ENCODE measurements around the gene DUSP5.
A peak's percentile ranks its signal among the peaks of the same experiment; 100 is the strongest.

The DUSP5 gene

DNA sequence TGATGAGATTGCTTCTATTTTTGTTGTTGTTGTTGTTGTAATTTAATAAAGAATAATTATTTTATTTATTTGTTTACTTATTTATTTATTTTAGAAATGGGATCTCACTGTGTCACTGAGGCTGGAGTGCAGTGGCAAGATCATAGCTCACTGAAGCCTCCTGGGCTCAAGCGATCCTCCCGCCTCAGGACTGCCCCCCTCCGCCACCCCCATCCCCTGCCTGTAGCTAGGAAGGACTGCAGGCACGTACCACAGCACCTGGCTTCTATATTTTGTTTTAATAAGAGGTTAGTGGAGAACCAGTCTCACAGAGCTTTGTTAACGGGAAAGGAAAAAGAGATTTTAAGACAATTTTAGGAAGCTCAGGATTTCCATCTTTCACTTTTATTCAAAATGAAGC is 50.3 kb downstream of the DUSP5 start:
- no peak for DNase-seq

DNA sequence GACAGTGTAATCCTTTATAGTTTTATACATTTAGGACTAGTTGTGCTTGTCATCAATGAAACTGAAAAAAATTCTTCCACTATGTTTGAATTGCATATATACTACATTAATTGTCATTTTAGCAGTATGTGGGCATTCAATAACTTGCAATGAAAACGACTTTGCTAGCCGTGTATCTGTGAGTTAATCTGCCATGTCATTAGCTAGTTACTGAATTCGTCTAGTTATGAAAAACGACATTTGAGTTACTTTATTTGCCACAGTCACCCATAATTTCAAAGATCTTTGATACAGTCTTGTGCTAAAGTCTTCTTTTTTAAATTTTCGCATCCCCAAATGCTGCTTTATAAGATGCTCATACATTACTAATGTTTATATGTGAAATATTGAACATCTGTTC is 51.5 kb downstream of the DUSP5 start:
- no peak for DNase-seq

DNA sequence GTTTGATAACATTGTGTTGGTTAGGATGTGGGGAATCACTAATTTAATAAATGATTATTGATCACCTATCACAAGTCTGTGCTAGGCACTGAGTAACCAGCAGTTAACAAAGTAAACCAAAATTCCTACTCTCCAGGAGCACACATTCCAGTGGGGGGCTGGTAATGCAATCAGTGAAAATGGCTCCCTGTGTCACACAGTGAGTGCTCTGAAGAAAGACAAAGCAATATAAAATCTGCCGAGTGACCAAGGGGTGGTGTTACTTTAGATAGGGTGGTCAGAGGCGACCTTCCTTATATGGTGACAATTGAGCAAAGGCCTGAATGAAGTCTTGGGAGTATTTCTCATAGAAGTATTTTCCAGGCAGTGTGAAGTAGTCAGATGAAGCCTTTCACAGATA is 56.2 kb downstream of the DUSP5 start:
- no peak for DNase-seq

DNA sequence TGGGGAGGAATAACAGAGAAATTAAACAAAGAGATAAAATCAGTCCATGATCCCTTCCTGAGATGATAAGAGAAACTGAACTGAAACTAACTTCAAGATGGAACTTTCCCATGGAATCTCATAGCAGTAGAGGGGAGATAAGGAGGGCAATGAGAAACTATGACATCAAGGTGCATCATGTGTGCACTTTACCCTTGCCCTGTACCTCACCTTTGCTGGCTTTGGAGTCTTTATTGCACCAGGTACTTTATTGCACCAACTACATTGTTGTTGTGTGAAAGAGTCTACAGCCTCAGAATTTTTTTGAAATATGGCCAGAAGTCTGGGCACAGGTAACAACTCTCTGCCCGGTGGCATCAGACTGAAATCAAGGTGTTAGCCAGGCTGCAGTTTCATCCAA is 58.6 kb downstream of the DUSP5 start:
- DNase-seq = no peak

DNA sequence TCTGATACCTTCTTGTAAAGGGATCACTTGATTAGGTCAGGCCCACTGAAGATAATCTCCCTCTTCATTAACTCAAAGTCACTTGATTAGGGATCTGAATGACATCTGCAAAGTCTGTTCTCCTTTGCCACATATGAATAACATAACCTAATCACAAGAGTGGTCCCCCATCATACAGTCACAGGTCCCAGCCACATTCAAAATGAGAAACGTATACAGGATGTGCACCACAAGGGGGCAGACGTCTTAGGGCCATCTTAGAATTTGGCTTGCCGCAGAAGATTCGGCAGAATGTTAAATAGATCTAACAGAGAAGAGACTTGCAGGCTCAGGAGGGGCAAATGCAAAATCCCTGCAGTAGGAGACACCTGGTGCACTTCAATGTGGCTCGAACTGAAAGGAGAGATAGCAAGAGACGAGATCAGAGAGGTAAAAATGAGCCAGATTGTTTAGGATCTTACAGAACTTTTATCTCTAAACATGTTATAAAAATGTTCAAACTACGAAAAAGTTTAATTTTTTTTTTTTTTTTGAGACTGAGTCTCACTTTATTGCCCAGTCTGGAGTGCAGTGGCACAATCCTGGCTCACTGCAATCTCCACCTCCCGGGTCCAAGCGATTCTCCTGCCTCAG is 59.4 kb downstream of the DUSP5 start:
- peak; percentile 71 for DNase-seq

DNA sequence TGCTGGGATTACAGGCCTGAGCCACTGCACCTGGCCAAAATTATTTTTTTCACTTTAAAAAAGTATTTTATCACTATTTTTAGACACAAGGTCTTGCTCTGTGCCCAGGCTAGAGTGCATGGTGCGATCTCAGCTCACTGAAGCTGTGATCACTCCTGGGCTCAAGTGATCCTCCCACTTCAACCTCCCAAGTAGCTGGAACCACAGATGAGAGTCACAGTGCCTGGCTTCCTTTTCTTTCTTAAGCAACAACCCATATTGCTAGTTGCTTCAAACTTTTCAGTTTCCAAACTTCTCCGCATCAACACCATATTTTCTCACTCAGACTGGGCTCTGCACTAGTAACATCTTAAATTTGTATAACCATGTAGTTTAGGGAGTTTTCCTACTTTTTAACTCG is 60.3 kb downstream of the DUSP5 start:
- no peak for DNase-seq

DNA sequence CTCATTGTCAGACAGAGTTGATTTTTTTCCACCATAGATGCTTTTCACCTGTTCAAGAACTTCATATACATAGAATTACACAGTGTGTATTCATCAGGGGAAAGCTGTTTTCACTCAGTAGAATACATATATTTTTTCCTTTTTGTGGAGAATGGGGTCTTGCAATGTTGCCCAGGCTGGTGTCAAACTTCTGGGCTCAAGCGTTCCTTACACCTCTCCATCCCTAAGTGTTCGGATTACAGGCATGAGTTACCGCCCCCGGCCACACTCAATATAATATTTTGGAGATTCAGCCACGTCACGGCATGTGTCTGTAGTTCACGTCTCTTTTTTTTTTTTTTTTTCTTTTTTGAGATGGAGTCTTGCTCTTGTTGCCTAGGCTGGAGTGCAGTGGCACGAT is 62.3 kb downstream of the DUSP5 start:
- no peak for DNase-seq

Measured in stimulated activated CD4-positive, alpha-beta T cell treated with anti-CD3 and anti-CD28 coated beads, Interleukin-1b, Interleukin-23, amount 100 ng/mL, for 48 hours (primary cell).